Glutamatergic neuron (in vitro differentiated cells): ENCODE data around the gene DYNC1H1. TPM values are rescaled to one million over a fixed set of nuclear protein-coding genes. Genes with fewer than 3 reads are reported as not detected.

Experiments used
- DNase-seq: peaks from one replicate; pipeline ENCODE4 v3.0.0; 2022
- H3K27ac Mint-ChIP-seq: one replicate; pipeline ENCODE4 v1.8.0; 2020; ENCODE audit warnings: mild to moderate bottlenecking, mixed read lengths, inconsistent platforms; ENCODE audit not compliant: unreplicated experiment
- H3K27me3 Mint-ChIP-seq: one replicate; pipeline ENCODE4 v1.8.0; 2020; ENCODE audit warnings: mild to moderate bottlenecking, moderate library complexity, mixed read lengths, inconsistent platforms; ENCODE audit not compliant: unreplicated experiment
- H3K36me3 Mint-ChIP-seq: one replicate; pipeline ENCODE4 v1.8.0; 2020; ENCODE audit warnings: mild to moderate bottlenecking, mixed read lengths, inconsistent platforms; ENCODE audit not compliant: unreplicated experiment
- H3K4me1 Mint-ChIP-seq: one replicate; pipeline ENCODE4 v1.8.0; 2020; ENCODE audit warnings: mild to moderate bottlenecking, low read depth, mixed read lengths, inconsistent platforms; ENCODE audit not compliant: unreplicated experiment
- H3K4me3 Mint-ChIP-seq: one replicate; pipeline ENCODE4 v1.8.0; 2020; ENCODE audit warnings: mild to moderate bottlenecking, mixed read lengths, inconsistent platforms; ENCODE audit not compliant: unreplicated experiment
- H3K9me3 Mint-ChIP-seq: one replicate; pipeline ENCODE4 v1.8.0; 2020; ENCODE audit warnings: mild to moderate bottlenecking, moderate library complexity, mixed read lengths, inconsistent platforms; ENCODE audit not compliant: unreplicated experiment
- total RNA-seq: library from RNA; stranded (reverse); fragmentation: NEBNext Ultra II Directional; extraction: Animal tissue kit (Norgen Biotek cat#: 25700); gene quantifications from one replicate; pipeline ENCODE4 v1.2.1, GENCODE V29; 2021; ENCODE audit not compliant: unreplicated experiment
- TF ChIP-seq, protein P1 (sequence below): fragments of 200-600 bp; sonication (generic); IDR thresholded peaks from one replicate; pipeline ENCODE4 v1.5.0; 2021; ENCODE audit not compliant: partially characterized antibody, unreplicated experiment

Gene DYNC1H1
- total RNA-seq, 1 donor from 2014 or later = 2,051 TPM

- no peak for DNase-seq
- Mint-ChIP-seq H3K9me3 (no peaks in the 10 kb centered on the region), H3K4me3 (no peak overlapping the region), H3K27me3 (peaks cover 12% of the 10 kb centered on the region), H3K4me1 (no peaks in the 10 kb centered on the region), H3K36me3 (peaks cover 10% of the 10 kb centered on the region), H3K27ac (peak overlapping the region; percentile 28)
- TF ChIP-seq, protein P1, sequence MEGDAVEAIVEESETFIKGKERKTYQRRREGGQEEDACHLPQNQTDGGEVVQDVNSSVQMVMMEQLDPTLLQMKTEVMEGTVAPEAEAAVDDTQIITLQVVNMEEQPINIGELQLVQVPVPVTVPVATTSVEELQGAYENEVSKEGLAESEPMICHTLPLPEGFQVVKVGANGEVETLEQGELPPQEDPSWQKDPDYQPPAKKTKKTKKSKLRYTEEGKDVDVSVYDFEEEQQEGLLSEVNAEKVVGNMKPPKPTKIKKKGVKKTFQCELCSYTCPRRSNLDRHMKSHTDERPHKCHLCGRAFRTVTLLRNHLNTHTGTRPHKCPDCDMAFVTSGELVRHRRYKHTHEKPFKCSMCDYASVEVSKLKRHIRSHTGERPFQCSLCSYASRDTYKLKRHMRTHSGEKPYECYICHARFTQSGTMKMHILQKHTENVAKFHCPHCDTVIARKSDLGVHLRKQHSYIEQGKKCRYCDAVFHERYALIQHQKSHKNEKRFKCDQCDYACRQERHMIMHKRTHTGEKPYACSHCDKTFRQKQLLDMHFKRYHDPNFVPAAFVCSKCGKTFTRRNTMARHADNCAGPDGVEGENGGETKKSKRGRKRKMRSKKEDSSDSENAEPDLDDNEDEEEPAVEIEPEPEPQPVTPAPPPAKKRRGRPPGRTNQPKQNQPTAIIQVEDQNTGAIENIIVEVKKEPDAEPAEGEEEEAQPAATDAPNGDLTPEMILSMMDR = no peak
These were observed 68.9 kb downstream of the DYNC1H1 start for GRCh38 chr14:102033241-102033640.

DNA sequence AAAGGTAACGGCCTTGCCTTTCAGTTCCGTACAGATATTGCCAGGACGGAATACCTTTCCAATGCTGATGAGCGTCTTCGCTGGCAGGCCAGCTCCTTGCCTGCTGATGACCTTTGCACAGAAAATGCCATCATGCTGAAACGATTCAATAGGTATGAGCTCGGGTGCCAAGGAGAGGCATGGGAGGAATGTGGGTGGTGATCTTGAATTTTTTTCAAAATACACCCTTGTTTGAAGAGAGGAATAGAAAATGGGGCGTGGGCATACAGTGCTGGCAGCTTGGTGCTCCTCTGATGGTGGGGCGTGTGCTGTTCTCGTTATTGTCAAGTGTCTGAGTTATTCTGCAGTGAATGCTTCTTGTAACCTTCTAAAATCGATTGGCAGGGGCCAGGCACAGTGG is 69.9 kb downstream of the DYNC1H1 start:
- no peaks in the 10 kb centered on the region for H3K4me1 Mint-ChIP-seq
- TF ChIP-seq, protein P1 = no peak
- peaks cover 2% of the 10 kb centered on the region for H3K9me3 Mint-ChIP-seq
- H3K27ac Mint-ChIP-seq = no peak overlapping the region
- peaks cover 10% of the 10 kb centered on the region for H3K36me3 Mint-ChIP-seq
- peaks cover 14% of the 10 kb centered on the region for H3K27me3 Mint-ChIP-seq
- DNase-seq = no peak
- no peak overlapping the region for H3K4me3 Mint-ChIP-seq

DNA sequence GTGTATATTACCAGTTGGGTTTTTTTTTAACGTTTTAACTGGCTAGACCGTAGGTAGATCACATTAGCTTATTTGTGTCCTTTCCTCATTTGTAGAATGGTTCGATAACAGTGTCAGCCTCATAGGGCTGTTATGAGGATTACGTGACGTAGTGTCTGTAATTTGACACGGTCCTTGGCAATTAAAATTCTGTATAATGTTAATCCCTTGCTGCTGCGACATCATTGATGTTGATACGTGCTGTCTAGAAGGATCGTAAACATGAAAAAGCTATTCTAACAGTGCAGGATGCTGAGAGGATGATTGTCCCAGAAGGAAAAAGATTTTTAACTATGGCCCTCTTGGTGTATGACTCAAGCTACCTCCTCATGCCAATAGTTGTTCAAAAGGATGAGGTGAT is 71.5 kb downstream of the DYNC1H1 start:
- Mint-ChIP-seq H3K36me3 (peaks cover 10% of the 10 kb centered on the region), H3K4me1 (no peaks in the 10 kb centered on the region), H3K27ac (no peak overlapping the region), H3K27me3 (peaks cover 14% of the 10 kb centered on the region), H3K4me3 (no peak overlapping the region), H3K9me3 (peaks cover 2% of the 10 kb centered on the region)
- TF ChIP-seq, protein P1 = no peak
- no peak for DNase-seq

- H3K4me3 Mint-ChIP-seq = no peak overlapping the region
- peaks cover 10% of the 10 kb centered on the region for H3K36me3 Mint-ChIP-seq
- no peak overlapping the region for H3K27ac Mint-ChIP-seq
- no peak for DNase-seq
- H3K27me3 Mint-ChIP-seq = peaks cover 16% of the 10 kb centered on the region
- TF ChIP-seq, protein P1 = no peak
- H3K4me1 Mint-ChIP-seq = no peaks in the 10 kb centered on the region
- peaks cover 4% of the 10 kb centered on the region for H3K9me3 Mint-ChIP-seq
These were observed 73.3 kb downstream of the DYNC1H1 start for GRCh38 chr14:102037686-102038085.

DNA sequence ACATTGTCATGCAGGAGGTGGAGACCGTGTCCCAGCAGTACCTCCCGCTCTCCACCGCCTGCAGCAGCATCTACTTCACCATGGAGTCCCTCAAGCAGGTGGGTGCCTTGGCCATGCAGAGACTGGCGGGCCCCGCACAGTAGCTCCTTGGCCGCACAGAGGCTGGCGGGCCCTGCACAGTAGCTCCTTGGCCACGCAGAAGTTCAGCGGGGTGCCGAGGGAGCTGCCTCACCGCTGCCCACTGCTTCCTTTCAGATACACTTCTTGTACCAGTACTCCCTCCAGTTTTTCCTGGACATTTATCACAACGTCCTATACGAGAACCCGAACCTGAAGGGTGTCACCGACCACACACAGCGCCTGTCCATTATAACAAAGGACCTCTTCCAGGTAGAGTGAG is 74.8 kb downstream of the DYNC1H1 start:
- Mint-ChIP-seq H3K36me3 (peaks cover 3% of the 10 kb centered on the region), H3K27ac (no peak overlapping the region), H3K27me3 (peaks cover 15% of the 10 kb centered on the region), H3K9me3 (peaks cover 4% of the 10 kb centered on the region), H3K4me3 (no peak overlapping the region), H3K4me1 (no peaks in the 10 kb centered on the region)
- DNase-seq = no peak
- TF ChIP-seq, protein P1 = no peak
